ENCODE measurements around the gene AP1M2. TPM values are rescaled to one million over a fixed set of nuclear protein-coding genes. Genes with fewer than 3 reads are reported as not detected.

AP1M2 gene
- total RNA-seq, 1 experiment from 2014 or later: 126 TPM

GRCh38 chr19:10580979-10581631 lies 6.0 kb downstream of the AP1M2 start:
- Histone ChIP-seq H3K4me3 (no peak overlapping the region), H3K79me2 (ENCODE audit: low read depth) (peaks cover 12% of the 10 kb centered on the region), H2AFZ (no peak overlapping the region), H3K9me2 (ENCODE audit: insufficient read depth) (no peaks in the 10 kb centered on the region), H3K27me3 (ENCODE audit: insufficient read depth, low read depth) (no peaks in the 10 kb centered on the region), H3F3A (ENCODE audit: insufficient read depth, low read depth) (peaks cover 44% of the 10 kb centered on the region; the same call in 1 of the 2 replicates), H3K36me3 (ENCODE audit: low read depth) (peaks cover 31% of the 10 kb centered on the region), H3K4me2 (no peak overlapping the region), H3K9me3 (ENCODE audit: insufficient read depth, low read depth) (no peaks in the 10 kb centered on the region), H3K27ac (no peak overlapping the region), H4K20me1 (ENCODE audit: insufficient read depth) (peaks cover 6% of the 10 kb centered on the region), H3K4me1 (replicated peaks; ENCODE audit: insufficient read depth) (peaks cover 8% of the 10 kb centered on the region; the same call in 1 of the 2 replicates)
- intact Hi-C loops (cut with micrococcal nuclease; ENCODE audit: unreplicated experiment): loop anchor here (1.0 kb wide), 2 partner anchors 63 to 118 kb away; no protein-coding TSS in a partner anchor
- TF ChIP-seq EZH2 (IDR thresholded peaks at IDR 0.05; ENCODE audit: low read depth): no peak
- TF ChIP-seq, protein P1, sequence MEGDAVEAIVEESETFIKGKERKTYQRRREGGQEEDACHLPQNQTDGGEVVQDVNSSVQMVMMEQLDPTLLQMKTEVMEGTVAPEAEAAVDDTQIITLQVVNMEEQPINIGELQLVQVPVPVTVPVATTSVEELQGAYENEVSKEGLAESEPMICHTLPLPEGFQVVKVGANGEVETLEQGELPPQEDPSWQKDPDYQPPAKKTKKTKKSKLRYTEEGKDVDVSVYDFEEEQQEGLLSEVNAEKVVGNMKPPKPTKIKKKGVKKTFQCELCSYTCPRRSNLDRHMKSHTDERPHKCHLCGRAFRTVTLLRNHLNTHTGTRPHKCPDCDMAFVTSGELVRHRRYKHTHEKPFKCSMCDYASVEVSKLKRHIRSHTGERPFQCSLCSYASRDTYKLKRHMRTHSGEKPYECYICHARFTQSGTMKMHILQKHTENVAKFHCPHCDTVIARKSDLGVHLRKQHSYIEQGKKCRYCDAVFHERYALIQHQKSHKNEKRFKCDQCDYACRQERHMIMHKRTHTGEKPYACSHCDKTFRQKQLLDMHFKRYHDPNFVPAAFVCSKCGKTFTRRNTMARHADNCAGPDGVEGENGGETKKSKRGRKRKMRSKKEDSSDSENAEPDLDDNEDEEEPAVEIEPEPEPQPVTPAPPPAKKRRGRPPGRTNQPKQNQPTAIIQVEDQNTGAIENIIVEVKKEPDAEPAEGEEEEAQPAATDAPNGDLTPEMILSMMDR (conservative IDR thresholded peaks at IDR 0.05): peak; percentile 99
- ChIA-PET POLR2A (ENCODE audit: unreplicated experiment) (interaction anchor here (0.6 to 0.7 kb wide), 2 partner anchors 42 to 60 kb away, joined by 3 to 4 read pairs; no protein-coding TSS in a partner anchor), CTCF (interaction anchor here (0.6 to 3.1 kb wide), 7 partner anchors 15 to 118 kb away, joined by 3 to 35 read pairs (median 4); partner anchors contain the start of gene KRI1)
- peak; percentile 82 to 89 for DNase-seq
- BruUV-seq (replicated peaks): no TSS peak

DNA sequence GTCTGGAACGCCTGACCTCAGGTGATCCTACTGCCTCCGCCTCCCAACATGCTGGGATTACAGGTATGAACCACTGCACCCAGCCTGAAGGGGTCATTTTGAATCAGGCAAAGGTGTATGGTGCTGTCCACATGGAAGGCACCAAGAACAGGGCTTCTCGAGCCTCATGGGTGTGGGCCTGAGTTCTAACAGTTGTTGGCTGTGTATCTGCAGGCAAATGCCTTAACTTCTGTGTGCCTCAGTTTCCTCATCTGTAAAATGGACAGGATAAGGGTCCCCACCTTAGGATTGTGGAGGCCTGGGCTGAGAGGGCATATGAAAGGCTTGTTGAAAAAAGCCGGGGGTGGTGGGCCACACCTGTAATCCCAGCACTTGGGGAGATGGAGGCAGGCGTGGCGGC lies 9.2 kb downstream of the AP1M2 start:
- Histone ChIP-seq H3K9me3 (ENCODE audit: insufficient read depth, low read depth) (no peaks in the 10 kb centered on the region), H3K9me2 (ENCODE audit: insufficient read depth) (no peaks in the 10 kb centered on the region), H4K20me1 (ENCODE audit: insufficient read depth) (peaks cover 6% of the 10 kb centered on the region), H3K4me2 (no peak overlapping the region), H3K79me2 (ENCODE audit: low read depth) (peaks cover 5% of the 10 kb centered on the region; the same call in 1 of the 2 replicates), H3K4me3 (no peak overlapping the region), H3K27me3 (ENCODE audit: insufficient read depth, low read depth) (no peaks in the 10 kb centered on the region), H3F3A (ENCODE audit: insufficient read depth, low read depth) (peaks cover 55% of the 10 kb centered on the region), H2AFZ (no peak overlapping the region), H3K36me3 (ENCODE audit: low read depth) (peaks cover 27% of the 10 kb centered on the region), H3K4me1 (replicated peaks; ENCODE audit: insufficient read depth) (no peaks in the 10 kb centered on the region), H3K27ac (no peak overlapping the region)
- ChIA-PET CTCF (interaction anchor here (0.7 kb wide), 1 partner anchor 99 kb away, joined by 4 read pairs; no protein-coding TSS in a partner anchor), POLR2A (ENCODE audit: unreplicated experiment) (interaction anchor here (0.6 to 0.7 kb wide), 2 partner anchors 122 to 166 kb away, joined by 7 to 33 read pairs; no protein-coding TSS in a partner anchor)
- BruUV-seq (replicated peaks): TSS peak; percentile 63
- no peak for TF ChIP-seq EZH2 (IDR thresholded peaks at IDR 0.05; ENCODE audit: low read depth)
- TF ChIP-seq, protein P1 (conservative IDR thresholded peaks at IDR 0.05): no peak
- intact Hi-C loops (cut with micrococcal nuclease; ENCODE audit: unreplicated experiment): loop anchor here (10.0 kb wide), 1 partner anchor 643 kb away; the partner anchor contains the start of gene OLFM2
- DNase-seq: no peak

DNA sequence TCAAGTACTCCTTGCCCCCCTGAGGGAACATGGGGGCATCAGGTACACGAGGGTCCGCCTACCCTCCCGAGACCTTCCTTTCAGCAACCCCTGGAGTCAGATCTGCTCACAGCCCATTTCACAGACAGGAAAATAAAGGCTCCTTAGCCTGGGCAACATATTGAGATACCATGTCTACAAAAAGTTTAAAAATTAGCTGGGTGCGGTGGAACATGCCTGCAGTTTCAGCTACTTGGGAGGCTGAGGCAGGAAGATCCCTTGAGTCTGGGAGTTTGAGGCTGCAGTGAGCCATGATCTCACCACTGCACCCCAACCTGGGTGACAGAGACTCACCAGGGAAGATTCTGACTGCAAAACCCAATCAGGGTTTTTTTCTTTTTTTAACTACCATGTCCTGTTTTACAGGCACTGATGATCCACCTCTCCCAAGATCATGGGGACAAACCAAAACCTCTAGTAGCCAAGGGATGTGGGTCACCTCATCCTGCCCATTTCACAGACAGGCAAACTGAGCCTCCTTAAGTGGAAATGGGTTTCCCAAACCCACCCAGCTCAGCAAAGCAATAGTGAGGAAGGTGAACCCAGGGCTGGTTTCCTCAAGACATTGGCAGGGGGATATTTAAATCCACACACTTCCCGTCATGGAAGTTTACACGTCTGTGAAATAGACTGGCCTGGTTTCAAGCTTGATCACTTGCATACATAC lies 11.9 kb downstream of the AP1M2 start:
- no peak overlapping the region for H2AFZ ChIP-seq
- no peak overlapping the region for H3K4me3 ChIP-seq
- no peaks in the 10 kb centered on the region for H3K79me2 ChIP-seq (ENCODE audit: low read depth)
- ChIA-PET CTCF (no interaction called here), POLR2A (ENCODE audit: unreplicated experiment) (no interaction called here)
- peaks cover 4% of the 10 kb centered on the region for H4K20me1 ChIP-seq (ENCODE audit: insufficient read depth)
- H3K4me2 ChIP-seq: no peak overlapping the region
- no peak overlapping the region for H3K27ac ChIP-seq
- BruUV-seq (replicated peaks): TSS peak; percentile 20
- no peaks in the 10 kb centered on the region for H3K4me1 ChIP-seq (replicated peaks; ENCODE audit: insufficient read depth)
- H3K36me3 ChIP-seq (ENCODE audit: low read depth): peaks cover 14% of the 10 kb centered on the region
- no peak for DNase-seq
- no peaks in the 10 kb centered on the region for H3K9me3 ChIP-seq (ENCODE audit: insufficient read depth, low read depth)
- H3F3A ChIP-seq (ENCODE audit: insufficient read depth, low read depth): peaks cover 46% of the 10 kb centered on the region
- no peaks in the 10 kb centered on the region for H3K9me2 ChIP-seq (ENCODE audit: insufficient read depth)
- no peaks in the 10 kb centered on the region for H3K27me3 ChIP-seq (ENCODE audit: insufficient read depth, low read depth)
- TF ChIP-seq, protein P1 (conservative IDR thresholded peaks at IDR 0.05): no peak
- no peak for TF ChIP-seq EZH2 (IDR thresholded peaks at IDR 0.05; ENCODE audit: low read depth)
- intact Hi-C loops (cut with micrococcal nuclease; ENCODE audit: unreplicated experiment): loop anchor here (10.0 kb wide), 1 partner anchor 640 kb away; the partner anchor contains the start of gene OLFM2

Measured in PC-9 (cell line).